Measurements from ENCODE around the gene LIMS2.

LIMS2 gene

GRCh38 chr2:127675331-127676261, at the start of gene LIMS2:
Gene LIMS2 (minus strand): TSS chr2:127675530. CDS start chr2:127675024, 506 bp downstream.
- peak within 1 kb of the TSS; percentile 70 for H3K9ac ChIP-seq (ENCODE audit: insufficient read length, low read depth)
- DNase-seq (ENCODE audit: low read depth, low spot score): peak; percentile 38
- peaks cover 11% of the 10 kb centered on the region for H3K4me1 ChIP-seq (ENCODE audit: insufficient read depth, insufficient read length)

GRCh38 chr2:127722807-127723206, 47.5 kb upstream of the LIMS2 start:
- no peaks in the 10 kb centered on the region for H3K9me3 ChIP-seq (ENCODE audit: insufficient read depth, low read length)
- no peaks in the 10 kb centered on the region for H3K4me1 ChIP-seq (ENCODE audit: insufficient read depth, insufficient read length)
- no peak for DNase-seq (ENCODE audit: low read depth, low spot score)
- TF ChIP-seq ZNF274 (IDR thresholded peaks at IDR 0.05; ENCODE audit: low read depth, low read length): no peak
- TF ChIP-seq SUZ12 (IDR thresholded peaks at IDR 0.05; ENCODE audit: extremely low read depth, insufficient read depth, insufficient read length): no peak
- TF ChIP-seq YY1 (IDR thresholded peaks at IDR 0.05; ENCODE audit: insufficient read depth, insufficient read length): no peak
- H3K27me3 ChIP-seq (ENCODE audit: insufficient read depth, insufficient read length): no peaks in the 10 kb centered on the region
- H3K4me3 ChIP-seq (ENCODE audit: insufficient read length, low read depth): no peak overlapping the region
- H3K36me3 ChIP-seq (ENCODE audit: insufficient read depth, insufficient read length, low read length): peaks cover 68% of the 10 kb centered on the region
- no peak overlapping the region for H3K9ac ChIP-seq (ENCODE audit: insufficient read length, low read depth)

More at GRCh38 chr2:127675331-127676261, at the start of gene LIMS2:
- peaks cover 5% of the 10 kb centered on the region for H3K36me3 ChIP-seq (ENCODE audit: insufficient read depth, insufficient read length, low read length)
- H3K9me3 ChIP-seq (ENCODE audit: insufficient read depth, low read length): no peaks in the 10 kb centered on the region
- peak within 1 kb of the TSS; percentile 49 for H3K4me3 ChIP-seq (ENCODE audit: insufficient read length, low read depth)
- H3K27me3 ChIP-seq (ENCODE audit: insufficient read depth, insufficient read length): peaks cover 65% of the 10 kb centered on the region
- no peak for TF ChIP-seq YY1 (IDR thresholded peaks at IDR 0.05; ENCODE audit: insufficient read depth, insufficient read length)
- TF ChIP-seq SUZ12 (IDR thresholded peaks at IDR 0.05; ENCODE audit: extremely low read depth, insufficient read depth, insufficient read length): peak; percentile 39

GRCh38 chr2:127721978-127722355, 46.6 kb upstream of the LIMS2 start:
- H3K36me3 ChIP-seq (ENCODE audit: insufficient read depth, insufficient read length, low read length): peaks cover 71% of the 10 kb centered on the region

GRCh38 chr2:127721311-127721977, 46.1 kb upstream of the LIMS2 start:
- no peak for DNase-seq (ENCODE audit: low read depth, low spot score)
- no peaks in the 10 kb centered on the region for H3K9me3 ChIP-seq (ENCODE audit: insufficient read depth, low read length)
- H3K27me3 ChIP-seq (ENCODE audit: insufficient read depth, insufficient read length): no peaks in the 10 kb centered on the region
- peaks cover 76% of the 10 kb centered on the region for H3K36me3 ChIP-seq (ENCODE audit: insufficient read depth, insufficient read length, low read length)
- no peak for TF ChIP-seq ZNF274 (IDR thresholded peaks at IDR 0.05; ENCODE audit: low read depth, low read length)
- no peak overlapping the region for H3K4me3 ChIP-seq (ENCODE audit: insufficient read length, low read depth)
- H3K9ac ChIP-seq (ENCODE audit: insufficient read length, low read depth): no peak overlapping the region
- no peaks in the 10 kb centered on the region for H3K4me1 ChIP-seq (ENCODE audit: insufficient read depth, insufficient read length)

More at GRCh38 chr2:127721978-127722355, 46.6 kb upstream of the LIMS2 start:
- TF ChIP-seq SUZ12 (IDR thresholded peaks at IDR 0.05; ENCODE audit: extremely low read depth, insufficient read depth, insufficient read length): no peak
- no peak for TF ChIP-seq YY1 (IDR thresholded peaks at IDR 0.05; ENCODE audit: insufficient read depth, insufficient read length)
- no peak for TF ChIP-seq ZNF274 (IDR thresholded peaks at IDR 0.05; ENCODE audit: low read depth, low read length)
- H3K27me3 ChIP-seq (ENCODE audit: insufficient read depth, insufficient read length): no peaks in the 10 kb centered on the region
- no peak overlapping the region for H3K9ac ChIP-seq (ENCODE audit: insufficient read length, low read depth)
- no peak overlapping the region for H3K4me3 ChIP-seq (ENCODE audit: insufficient read length, low read depth)
- no peak for DNase-seq (ENCODE audit: low read depth, low spot score)
- no peaks in the 10 kb centered on the region for H3K4me1 ChIP-seq (ENCODE audit: insufficient read depth, insufficient read length)
- H3K9me3 ChIP-seq (ENCODE audit: insufficient read depth, low read length): no peaks in the 10 kb centered on the region

GRCh38 chr2:127719301-127720218, 44.2 kb upstream of the LIMS2 start:
- no peak for TF ChIP-seq YY1 (IDR thresholded peaks at IDR 0.05; ENCODE audit: insufficient read depth, insufficient read length)
- no peak for TF ChIP-seq SUZ12 (IDR thresholded peaks at IDR 0.05; ENCODE audit: extremely low read depth, insufficient read depth, insufficient read length)
- TF ChIP-seq ZNF274 (IDR thresholded peaks at IDR 0.05; ENCODE audit: low read depth, low read length): no peak
- peaks cover 81% of the 10 kb centered on the region for H3K36me3 ChIP-seq (ENCODE audit: insufficient read depth, insufficient read length, low read length)

GRCh38 chr2:127718271-127718670, 42.9 kb upstream of the LIMS2 start:
- Histone ChIP-seq H3K36me3 (ENCODE audit: insufficient read depth, insufficient read length, low read length) (peaks cover 83% of the 10 kb centered on the region), H3K9ac (ENCODE audit: insufficient read length, low read depth) (no peak overlapping the region), H3K4me1 (ENCODE audit: insufficient read depth, insufficient read length) (peaks cover 4% of the 10 kb centered on the region)

More at GRCh38 chr2:127719301-127720218, 44.2 kb upstream of the LIMS2 start:
- Histone ChIP-seq H3K9me3 (ENCODE audit: insufficient read depth, low read length) (no peaks in the 10 kb centered on the region), H3K9ac (ENCODE audit: insufficient read length, low read depth) (no peak overlapping the region), H3K4me3 (ENCODE audit: insufficient read length, low read depth) (no peak overlapping the region), H3K4me1 (ENCODE audit: insufficient read depth, insufficient read length) (peaks cover 4% of the 10 kb centered on the region), H3K27me3 (ENCODE audit: insufficient read depth, insufficient read length) (no peaks in the 10 kb centered on the region)
- no peak for DNase-seq (ENCODE audit: low read depth, low spot score)

More at GRCh38 chr2:127718271-127718670, 42.9 kb upstream of the LIMS2 start:
- Histone ChIP-seq H3K9me3 (ENCODE audit: insufficient read depth, low read length) (no peaks in the 10 kb centered on the region), H3K27me3 (ENCODE audit: insufficient read depth, insufficient read length) (no peaks in the 10 kb centered on the region), H3K4me3 (ENCODE audit: insufficient read length, low read depth) (no peak overlapping the region)
- TF ChIP-seq YY1 (IDR thresholded peaks at IDR 0.05; ENCODE audit: insufficient read depth, insufficient read length) (no peak), ZNF274 (IDR thresholded peaks at IDR 0.05; ENCODE audit: low read depth, low read length) (no peak), SUZ12 (IDR thresholded peaks at IDR 0.05; ENCODE audit: extremely low read depth, insufficient read depth, insufficient read length) (no peak)
- DNase-seq (ENCODE audit: low read depth, low spot score): no peak

Data from NT2/D1 (cell line).